Measurements from ENCODE around the gene NBEAL1. TPM values are rescaled to one million over a fixed set of nuclear protein-coding genes. Genes with fewer than 3 reads are reported as not detected.

The NBEAL1 gene
- total RNA-seq, 1 experiment from 2014 or later: 17.0 TPM

GRCh38 chr2:203030991-203031390 lies 16.3 kb downstream of the NBEAL1 start:
- intact Hi-C loops (cut with micrococcal nuclease): no loop called here
- Histone ChIP-seq H3K36me3 (ENCODE audit: control insufficient read depth in 1 of 2, insufficient read depth in 2 of 2, low read length in 2 of 2) (no peaks in the 10 kb centered on the region), H3K4me1 (ENCODE audit: control insufficient read depth in 1 of 2, insufficient read depth in 2 of 2, low read length in 2 of 2) (no peaks in the 10 kb centered on the region), H3K9me2 (ENCODE audit: insufficient read depth) (no peaks in the 10 kb centered on the region), H3K4me3 (replicated peaks in 1 of 2; ENCODE audit: low read depth in 1 of 2, low read length in 2 of 2) (no peak overlapping the region), H4K20me1 (ENCODE audit: insufficient read depth) (no peaks in the 10 kb centered on the region), H3K9me3 (ENCODE audit: control insufficient read depth in 1 of 2, insufficient read depth in 1 of 2, low read depth in 1 of 2, low read length in 2 of 2) (no peaks in the 10 kb centered on the region), H3K9ac (ENCODE audit: low read length) (no peak overlapping the region), H3K27me3 (ENCODE audit: insufficient read depth, low read length) (no peaks in the 10 kb centered on the region), H2AFZ (ENCODE audit: low read depth, low read length, poor library complexity, severe bottlenecking) (no peak overlapping the region), H3K27ac (ENCODE audit: low read depth, low read length) (no peak overlapping the region), H3K4me2 (ENCODE audit: low read length) (no peak overlapping the region), H3K79me2 (ENCODE audit: insufficient read depth, low read length) (no peaks in the 10 kb centered on the region)
- POLR2A ChIA-PET: no interaction called here
- CTCF ChIA-PET: no interaction called here
- RAD21 ChIA-PET (ENCODE audit: low non-redundant PET in 1 of 2, low total read pairs in 2 of 2, uncharacterized antibody in 2 of 2, unreplicated experiment in 2 of 2): no interaction called here
- BruUV-seq (replicated peaks): no TSS peak
- DNase-seq (ENCODE audit: low read depth, low spot score) (no peak), ATAC-seq (no peak)
- TF ChIP-seq FOSL1 (IDR thresholded peaks at IDR 0.05; ENCODE audit: low read depth): no peak
- no peak for TF ChIP-seq SP1 (IDR thresholded peaks at IDR 0.05; ENCODE audit: low read depth)
- TF ChIP-seq ZNF274 (IDR thresholded peaks at IDR 0.05; ENCODE audit: low read depth, low read length): no peak

- no peaks in the 10 kb centered on the region for H3K27me3 ChIP-seq (ENCODE audit: insufficient read depth, low read length)
- H4K20me1 ChIP-seq (ENCODE audit: insufficient read depth): no peaks in the 10 kb centered on the region
- no peak overlapping the region for H3K27ac ChIP-seq (ENCODE audit: low read depth, low read length)
- no peak overlapping the region for H3K4me2 ChIP-seq (ENCODE audit: low read length)
- no peaks in the 10 kb centered on the region for H3K36me3 ChIP-seq (ENCODE audit: control insufficient read depth in 1 of 2, insufficient read depth in 2 of 2, low read length in 2 of 2)
- no peaks in the 10 kb centered on the region for H3K9me2 ChIP-seq (ENCODE audit: insufficient read depth)
- no TSS peak for BruUV-seq (replicated peaks)
- no peaks in the 10 kb centered on the region for H3K9me3 ChIP-seq (ENCODE audit: control insufficient read depth in 1 of 2, insufficient read depth in 1 of 2, low read depth in 1 of 2, low read length in 2 of 2)
- H3K79me2 ChIP-seq (ENCODE audit: insufficient read depth, low read length): no peaks in the 10 kb centered on the region
- ChIA-PET CTCF (no interaction called here), POLR2A (no interaction called here), RAD21 (ENCODE audit: low non-redundant PET in 1 of 2, low total read pairs in 2 of 2, uncharacterized antibody in 2 of 2, unreplicated experiment in 2 of 2) (no interaction called here)
- no peaks in the 10 kb centered on the region for H3K4me1 ChIP-seq (ENCODE audit: control insufficient read depth in 1 of 2, insufficient read depth in 2 of 2, low read length in 2 of 2)
- H3K4me3 ChIP-seq (replicated peaks in 1 of 2; ENCODE audit: low read depth in 1 of 2, low read length in 2 of 2): no peak overlapping the region
- intact Hi-C loops (cut with micrococcal nuclease): no loop called here
- no peak overlapping the region for H2AFZ ChIP-seq (ENCODE audit: low read depth, low read length, poor library complexity, severe bottlenecking)
- ATAC-seq (no peak), DNase-seq (ENCODE audit: low read depth, low spot score) (no peak)
- H3K9ac ChIP-seq (ENCODE audit: low read length): no peak overlapping the region
- TF ChIP-seq EGR1 (IDR thresholded peaks at IDR 0.05; ENCODE audit: low read depth) (no peak), REST (IDR thresholded peaks at IDR 0.05; ENCODE audit: low read depth) (no peak), JUND (IDR thresholded peaks at IDR 0.05) (no peak), ZBTB33 (IDR thresholded peaks at IDR 0.05; ENCODE audit: extremely low read depth, insufficient replicate concordance, low read length) (no peak), MAX (IDR thresholded peaks at IDR 0.05) (no peak), SIN3A (IDR thresholded peaks at IDR 0.05; ENCODE audit: low read depth) (no peak), ATF3 (IDR thresholded peaks at IDR 0.05) (no peak), YY1 (IDR thresholded peaks at IDR 0.05; ENCODE audit: extremely low read depth, insufficient replicate concordance, low read depth, low read length) (no peak), SRF (IDR thresholded peaks at IDR 0.05; ENCODE audit: low read depth) (no peak), EZH2 (IDR thresholded peaks at IDR 0.05) (no peak), CEBPB (IDR thresholded peaks at IDR 0.05; ENCODE audit: low read depth) (no peak), RAD21 (IDR thresholded peaks at IDR 0.05; ENCODE audit: low read depth) (no peak), CBX3 (IDR thresholded peaks at IDR 0.05; ENCODE audit: low read depth) (no peak), FOSL1 (IDR thresholded peaks at IDR 0.05; ENCODE audit: low read depth) (no peak), SP1 (IDR thresholded peaks at IDR 0.05; ENCODE audit: low read depth) (no peak), ZNF274 (IDR thresholded peaks at IDR 0.05; ENCODE audit: low read depth, low read length) (no peak)
Measured at GRCh38 chr2:203033395-203033794, 18.7 kb downstream of the NBEAL1 start.

Data from HCT116 (cell line).